ENCODE results near the gene PRR36.

DNA sequence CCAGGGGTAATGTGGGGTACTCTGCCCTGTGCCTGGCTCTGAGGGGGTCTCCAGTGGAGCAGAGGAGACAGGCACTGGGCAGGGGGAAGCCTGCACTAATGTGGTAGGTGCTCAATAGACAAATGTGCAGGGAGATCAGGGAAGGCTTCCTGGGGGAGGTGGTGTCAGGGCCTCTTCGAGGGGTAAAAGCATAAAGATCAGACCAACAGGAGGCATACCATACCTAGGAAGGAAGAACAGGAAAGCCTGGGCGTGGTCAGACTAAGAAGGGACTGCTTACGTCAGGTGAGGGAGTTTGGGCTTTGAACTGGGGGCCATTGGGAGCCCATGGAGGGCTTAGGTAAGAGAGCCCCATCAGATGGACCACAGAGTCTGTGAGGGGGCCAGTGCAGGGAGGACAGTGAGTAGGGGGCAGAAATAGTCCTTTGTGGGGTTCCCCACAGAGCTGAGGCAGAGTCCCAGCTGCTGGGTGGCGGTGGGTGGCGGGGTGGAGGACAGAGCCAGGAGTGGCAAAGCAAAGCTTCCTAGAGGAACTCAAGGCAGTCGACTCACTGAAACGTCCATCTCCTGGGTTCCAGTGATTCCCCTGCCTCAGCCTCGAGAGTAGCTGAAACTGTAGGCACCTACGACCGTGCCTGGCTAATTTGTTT lies 8.8 kb downstream of the PRR36 start:
- TF ChIP-seq POLR2A (IDR thresholded peaks at IDR 0.05) = no peak
- TF ChIP-seq, protein P1, sequence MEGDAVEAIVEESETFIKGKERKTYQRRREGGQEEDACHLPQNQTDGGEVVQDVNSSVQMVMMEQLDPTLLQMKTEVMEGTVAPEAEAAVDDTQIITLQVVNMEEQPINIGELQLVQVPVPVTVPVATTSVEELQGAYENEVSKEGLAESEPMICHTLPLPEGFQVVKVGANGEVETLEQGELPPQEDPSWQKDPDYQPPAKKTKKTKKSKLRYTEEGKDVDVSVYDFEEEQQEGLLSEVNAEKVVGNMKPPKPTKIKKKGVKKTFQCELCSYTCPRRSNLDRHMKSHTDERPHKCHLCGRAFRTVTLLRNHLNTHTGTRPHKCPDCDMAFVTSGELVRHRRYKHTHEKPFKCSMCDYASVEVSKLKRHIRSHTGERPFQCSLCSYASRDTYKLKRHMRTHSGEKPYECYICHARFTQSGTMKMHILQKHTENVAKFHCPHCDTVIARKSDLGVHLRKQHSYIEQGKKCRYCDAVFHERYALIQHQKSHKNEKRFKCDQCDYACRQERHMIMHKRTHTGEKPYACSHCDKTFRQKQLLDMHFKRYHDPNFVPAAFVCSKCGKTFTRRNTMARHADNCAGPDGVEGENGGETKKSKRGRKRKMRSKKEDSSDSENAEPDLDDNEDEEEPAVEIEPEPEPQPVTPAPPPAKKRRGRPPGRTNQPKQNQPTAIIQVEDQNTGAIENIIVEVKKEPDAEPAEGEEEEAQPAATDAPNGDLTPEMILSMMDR (IDR thresholded peaks at IDR 0.05 in 8 of 11, conservative IDR thresholded peaks at IDR 0.05 in 3 of 11) = no peak
